ENCODE measurements around the gene KDELR1. TPM values are rescaled to one million over a fixed set of nuclear protein-coding genes. Genes with fewer than 3 reads are reported as not detected.
A peak's percentile ranks its signal among the peaks of the same experiment; 100 is the strongest.
"Not testable (repeated sequence)": the region's sequence is repeated elsewhere in the genome, so short reads cannot be mapped to it uniquely, and the experiment has no call there.

Gene KDELR1
- total RNA-seq, 1 donor from 2014 or later, result 152 TPM

DNA sequence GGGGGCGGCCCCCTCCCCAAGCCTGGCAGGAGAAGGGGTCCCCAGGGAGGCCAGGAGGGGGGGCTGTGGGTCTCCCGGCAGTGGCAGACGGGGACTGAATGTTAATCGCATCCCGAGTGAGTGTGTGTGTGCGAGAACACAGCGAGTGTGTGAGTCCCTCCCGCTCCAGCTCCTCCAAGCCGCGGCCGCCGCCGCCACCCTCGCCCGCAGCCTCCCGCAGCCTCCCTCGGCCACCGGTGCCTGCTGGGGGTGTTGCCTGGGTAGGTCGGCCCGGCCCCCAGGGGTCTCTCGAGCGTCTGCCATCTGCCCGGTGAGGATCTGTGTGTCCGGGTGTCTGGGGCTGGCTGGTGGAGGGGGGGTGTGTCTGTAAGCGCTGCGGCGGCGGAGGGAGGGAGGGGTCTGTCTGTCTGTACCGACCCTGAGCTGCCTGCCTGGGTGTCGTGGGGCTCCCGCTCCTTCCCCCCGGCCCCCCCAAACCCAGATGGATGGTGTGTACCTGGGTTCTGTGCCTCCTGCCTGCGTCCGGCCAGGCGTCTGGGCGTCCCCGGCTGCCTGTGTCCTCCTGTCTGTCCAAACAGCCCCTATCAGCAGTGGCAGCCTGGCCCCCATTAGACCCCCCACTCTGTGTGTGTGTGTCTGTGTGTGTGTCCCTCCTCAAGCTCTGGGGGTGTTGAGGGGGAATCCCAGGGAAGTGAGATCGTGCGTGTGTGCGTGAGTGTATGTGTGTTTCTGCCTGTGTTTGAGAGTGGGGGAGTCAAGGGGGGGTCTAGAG is 2.4 kb upstream of the KDELR1 start, which contains the start of gene GRIN2D:
TSS of gene GRIN2D (plus strand) at position 110 of the 772 bp plus-strand sequence. CDS start 4,725 bp downstream, outside the sequence.
- Histone ChIP-seq H3K36me3 (ENCODE audit: control insufficient read depth, insufficient read depth, low read length) (no peaks in the 10 kb centered on the region), H3K27me3 (ENCODE audit: control insufficient read depth, insufficient read depth, low read length) (peaks cover 44% of the 10 kb centered on the region), H3K4me3 (ENCODE audit: low read depth, low read length) (peak within 1 kb of the TSS; percentile 26)
- no peak for DNase-seq (ENCODE audit: low read depth)
- TF ChIP-seq, protein P1, sequence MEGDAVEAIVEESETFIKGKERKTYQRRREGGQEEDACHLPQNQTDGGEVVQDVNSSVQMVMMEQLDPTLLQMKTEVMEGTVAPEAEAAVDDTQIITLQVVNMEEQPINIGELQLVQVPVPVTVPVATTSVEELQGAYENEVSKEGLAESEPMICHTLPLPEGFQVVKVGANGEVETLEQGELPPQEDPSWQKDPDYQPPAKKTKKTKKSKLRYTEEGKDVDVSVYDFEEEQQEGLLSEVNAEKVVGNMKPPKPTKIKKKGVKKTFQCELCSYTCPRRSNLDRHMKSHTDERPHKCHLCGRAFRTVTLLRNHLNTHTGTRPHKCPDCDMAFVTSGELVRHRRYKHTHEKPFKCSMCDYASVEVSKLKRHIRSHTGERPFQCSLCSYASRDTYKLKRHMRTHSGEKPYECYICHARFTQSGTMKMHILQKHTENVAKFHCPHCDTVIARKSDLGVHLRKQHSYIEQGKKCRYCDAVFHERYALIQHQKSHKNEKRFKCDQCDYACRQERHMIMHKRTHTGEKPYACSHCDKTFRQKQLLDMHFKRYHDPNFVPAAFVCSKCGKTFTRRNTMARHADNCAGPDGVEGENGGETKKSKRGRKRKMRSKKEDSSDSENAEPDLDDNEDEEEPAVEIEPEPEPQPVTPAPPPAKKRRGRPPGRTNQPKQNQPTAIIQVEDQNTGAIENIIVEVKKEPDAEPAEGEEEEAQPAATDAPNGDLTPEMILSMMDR (IDR thresholded peaks at IDR 0.05; ENCODE audit: insufficient read depth, low read length, poor library complexity, severe bottlenecking), result no peak

DNA sequence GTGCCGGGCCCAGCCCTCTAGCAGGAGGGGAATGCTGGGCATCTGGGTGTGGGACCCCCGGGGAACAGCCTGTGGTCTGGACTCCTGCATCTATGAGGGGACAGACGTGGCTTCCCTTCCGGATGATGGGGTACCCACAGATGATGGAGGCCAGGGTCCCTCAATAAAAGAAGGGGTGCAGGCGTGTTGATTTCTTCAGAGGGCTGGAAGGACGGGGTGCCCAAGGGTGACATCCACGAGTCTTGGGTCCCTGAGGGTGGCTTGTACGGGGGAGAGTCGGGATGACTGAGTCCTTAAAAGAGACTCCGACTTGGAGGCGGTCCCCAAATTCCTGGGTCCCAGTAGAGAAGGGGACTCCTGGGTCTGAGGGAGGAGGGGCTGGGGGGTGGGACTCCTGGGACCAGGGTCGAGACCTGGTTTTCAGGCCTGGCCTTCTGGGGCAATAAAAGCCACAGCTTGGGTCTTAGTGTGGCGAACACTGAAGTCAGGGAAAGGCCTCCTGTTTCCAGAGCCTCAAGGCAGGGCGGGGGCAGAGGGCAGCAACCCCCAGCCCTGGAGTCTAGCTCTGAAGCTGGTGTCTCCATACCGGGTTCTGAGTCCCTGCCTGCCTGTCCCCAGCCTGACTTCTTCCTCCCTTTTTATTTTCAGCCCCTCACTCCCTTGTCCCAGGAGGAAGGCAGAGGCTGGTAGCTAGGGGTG is 1.7 kb upstream of the KDELR1 start:
- TF ChIP-seq, protein P1 (IDR thresholded peaks at IDR 0.05; ENCODE audit: insufficient read depth, low read length, poor library complexity, severe bottlenecking), result no peak
- DNase-seq (ENCODE audit: low read depth), result no peak
- Histone ChIP-seq H3K4me3 (ENCODE audit: low read depth, low read length) (no peak overlapping the region), H3K27me3 (ENCODE audit: control insufficient read depth, insufficient read depth, low read length) (peaks cover 44% of the 10 kb centered on the region), H3K36me3 (ENCODE audit: control insufficient read depth, insufficient read depth, low read length) (no peaks in the 10 kb centered on the region)

GRCh38 chr19:48392006-48392344 is 624 bp upstream of the KDELR1 start:
- H3K4me3 ChIP-seq (ENCODE audit: low read depth, low read length); DNase-seq (ENCODE audit: low read depth); H3K36me3 ChIP-seq (ENCODE audit: control insufficient read depth, insufficient read depth, low read length): not testable (repeated sequence)
- H3K27me3 ChIP-seq (ENCODE audit: control insufficient read depth, insufficient read depth, low read length), result peaks cover 37% of the 10 kb centered on the region

- TF ChIP-seq, protein P1 (IDR thresholded peaks at IDR 0.05; ENCODE audit: insufficient read depth, low read length, poor library complexity, severe bottlenecking), result peak; percentile 77
- peak overlapping the region; percentile 83 for H3K4me3 ChIP-seq (ENCODE audit: low read depth, low read length)
- peaks cover 1% of the 10 kb centered on the region for H3K36me3 ChIP-seq (ENCODE audit: control insufficient read depth, insufficient read depth, low read length)
- peaks cover 23% of the 10 kb centered on the region for H3K27me3 ChIP-seq (ENCODE audit: control insufficient read depth, insufficient read depth, low read length)
- no peak for DNase-seq (ENCODE audit: low read depth)
Measured at GRCh38 chr19:48390188-48391099, 907 bp downstream of the KDELR1 start.

DNA sequence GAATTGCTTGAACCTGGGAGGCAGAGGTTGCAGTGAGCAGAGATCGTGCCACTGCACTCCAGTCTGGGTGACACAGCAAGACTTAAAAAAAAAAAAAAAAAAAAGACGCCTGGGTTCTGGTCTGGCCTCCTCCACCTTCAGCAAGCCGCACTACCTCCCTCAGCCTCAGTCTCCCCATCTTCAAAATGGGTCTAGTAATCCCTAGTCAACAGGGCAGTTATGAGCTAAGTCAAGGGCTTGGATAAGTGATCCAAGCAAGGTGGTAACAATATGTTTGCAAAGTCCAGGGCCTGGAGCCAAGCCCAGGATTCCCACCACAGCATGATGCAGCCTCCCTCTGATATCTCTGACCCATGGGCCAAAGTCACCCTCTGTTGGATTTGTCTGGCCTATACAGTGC is 4.4 kb downstream of the KDELR1 start:
- Histone ChIP-seq H3K36me3 (ENCODE audit: control insufficient read depth, insufficient read depth, low read length) (peaks cover 3% of the 10 kb centered on the region), H3K4me3 (ENCODE audit: low read depth, low read length) (no peak overlapping the region), H3K27me3 (ENCODE audit: control insufficient read depth, insufficient read depth, low read length) (no peaks in the 10 kb centered on the region)
- DNase-seq (ENCODE audit: low read depth), result no peak
- TF ChIP-seq, protein P1 (IDR thresholded peaks at IDR 0.05; ENCODE audit: insufficient read depth, low read length, poor library complexity, severe bottlenecking), result no peak

Measured in kidney epithelial cell (primary cell).